D721Med (cell line): ENCODE results near the gene SYNJ2.

ENCODE experiments used
- DNase-seq: peaks from one replicate; pipeline ENCODE4 v3.0.0; 2011; ENCODE audit warnings: low spot score; ENCODE audit not compliant: insufficient read length
- FAIRE-seq: peaks from 2 replicates; lab custom pipeline; 2011; peaks lifted over from hg19 to GRCh38; lab: Jason Lieb, UNC
- CTCF ChIP-seq: IDR thresholded peaks from 2 replicates; pipeline ENCODE4 v1.5.1; 2012; ENCODE audit warnings: mild to moderate bottlenecking, control low read depth; ENCODE audit not compliant: insufficient read depth; ENCODE audit errors: missing control alignments

SYNJ2 gene

GRCh38 chr6:158059108-158059507 lies 77.4 kb downstream of the SYNJ2 start:
- no peak for FAIRE-seq
- DNase-seq: no peak
- TF ChIP-seq CTCF: no peak

- FAIRE-seq (no peak), DNase-seq (no peak)
- no peak for TF ChIP-seq CTCF
Measured at GRCh38 chr6:158060455-158061360, 79.0 kb downstream of the SYNJ2 start.

GRCh38 chr6:158061361-158061708 lies 79.7 kb downstream of the SYNJ2 start:
- no peak for FAIRE-seq
- TF ChIP-seq CTCF: no peak

GRCh38 chr6:158061709-158062461 lies 80.2 kb downstream of the SYNJ2 start:
- no peak for TF ChIP-seq CTCF
- DNase-seq (no peak), FAIRE-seq (no peak)

More at GRCh38 chr6:158061361-158061708, 79.7 kb downstream of the SYNJ2 start:
- no peak for DNase-seq

GRCh38 chr6:158063736-158064135 lies 82.1 kb downstream of the SYNJ2 start:
- no peak for TF ChIP-seq CTCF
- FAIRE-seq (no peak), DNase-seq (no peak)

GRCh38 chr6:158064725-158065251 lies 83.1 kb downstream of the SYNJ2 start:
- no peak for DNase-seq
- no peak for TF ChIP-seq CTCF
- FAIRE-seq: no peak
